B cell (primary cell): ENCODE data around the gene VSIG10L2.

Experiments used
- CTCF ChIP-seq: fragments of 200-600 bp; IDR thresholded peaks from one replicate; pipeline ENCODE4 v1.8.0; 2022; ENCODE audit warnings: antibody characterized with exemption, mild to moderate bottlenecking
- EZH2 ChIP-seq: IDR thresholded peaks from 2 replicates; pipeline ENCODE4 v1.6.1; 2012; ENCODE audit warnings: borderline replicate concordance, low read depth, mild to moderate bottlenecking, moderate library complexity, low read length; ENCODE audit not compliant: insufficient read depth, poor library complexity, severe bottlenecking

- TF ChIP-seq CTCF (no peak), EZH2 (no peak)
Observed at GRCh38 chr11:125995313-125995712, 49.5 kb downstream of the VSIG10L2 start.
